HG02642 (cell line): ENCODE results near the gene RBM47.
"Not testable (repeated sequence)": the region's sequence is repeated elsewhere in the genome, so short reads cannot be mapped to it uniquely, and the experiment has no call there.

ENCODE experiments used
- ATAC-seq: cut with Tn5 transposase; IDR thresholded peaks from one replicate; pipeline ENCODE4 v1.9.1; 2021; ENCODE audit warnings: mild to moderate bottlenecking; ENCODE audit not compliant: unreplicated experiment, poor library complexity

RBM47 gene

GRCh38 chr4:40395908-40396793 lies 233.5 kb downstream of the RBM47 start:
- ATAC-seq = no peak

- ATAC-seq = no peak
Observed at GRCh38 chr4:40395166-40395900, 234.3 kb downstream of the RBM47 start.

- ATAC-seq = no peak
Observed at GRCh38 chr4:40394236-40394635, 235.4 kb downstream of the RBM47 start.

GRCh38 chr4:40392241-40392640 lies 237.4 kb downstream of the RBM47 start:
- not testable (repeated sequence) for ATAC-seq

GRCh38 chr4:40389986-40390385 lies 239.7 kb downstream of the RBM47 start:
- no peak for ATAC-seq

GRCh38 chr4:40388239-40388638 lies 241.4 kb downstream of the RBM47 start:
- ATAC-seq = no peak

GRCh38 chr4:40380647-40381046 lies 249.0 kb downstream of the RBM47 start:
- ATAC-seq = no peak

GRCh38 chr4:40379248-40379647 lies 250.4 kb downstream of the RBM47 start:
- no peak for ATAC-seq

GRCh38 chr4:40378619-40379018 lies 251.0 kb downstream of the RBM47 start:
- no peak for ATAC-seq

- ATAC-seq = no peak
Observed at GRCh38 chr4:40377512-40378365, 251.9 kb downstream of the RBM47 start.

- no peak for ATAC-seq
Observed at GRCh38 chr4:40375620-40376019, 254.0 kb downstream of the RBM47 start.

GRCh38 chr4:40375095-40375494 lies 254.6 kb downstream of the RBM47 start:
- no peak for ATAC-seq

GRCh38 chr4:40373636-40374035 lies 256.0 kb downstream of the RBM47 start:
- no peak for ATAC-seq
